ENCODE results near the gene TPCN2.

DNA sequence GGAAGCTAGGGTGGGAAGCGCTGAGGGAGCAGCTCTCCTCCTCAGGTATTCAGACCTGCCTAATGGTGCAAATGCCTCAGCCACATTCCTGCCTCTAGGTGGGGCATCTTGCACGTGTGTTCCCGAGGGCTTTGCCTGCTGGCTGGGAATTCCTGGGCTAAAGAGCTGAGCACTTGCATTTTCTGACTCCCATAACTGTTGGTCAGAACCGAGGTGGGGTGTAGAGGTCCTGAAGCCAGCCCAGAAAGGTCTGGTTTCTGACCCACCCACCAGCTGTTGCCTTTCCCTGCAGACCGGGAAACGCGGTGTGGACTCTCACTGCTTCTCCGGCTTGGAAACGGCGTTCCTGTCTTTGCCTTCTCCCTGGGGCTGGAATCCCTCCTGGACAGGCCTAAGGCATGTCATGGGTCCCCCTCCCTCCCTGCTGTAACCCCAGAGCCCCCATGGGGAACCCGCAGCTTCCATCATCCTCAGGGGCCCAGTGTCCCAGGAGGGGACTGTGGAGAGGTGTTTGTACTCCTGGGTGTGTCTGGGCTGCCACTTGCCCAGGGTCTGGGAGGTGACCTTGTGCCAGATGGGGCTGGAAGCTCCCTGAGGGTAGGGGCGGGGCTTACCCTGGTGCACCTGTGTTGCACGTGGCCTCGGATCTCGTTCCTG lies 83.0 kb downstream of the TPCN2 start:
- TF ChIP-seq ISL1 (CRISPR knock-in tag; IDR thresholded peaks at IDR 0.05) (no peak), RARB (CRISPR knock-in tag; IDR thresholded peaks at IDR 0.05) (no peak), ARNTL (CRISPR knock-in tag; IDR thresholded peaks at IDR 0.05; ENCODE audit: borderline replicate concordance, low read depth) (no peak), BACH2 (CRISPR knock-in tag; IDR thresholded peaks at IDR 0.05; ENCODE audit: borderline replicate concordance) (no peak), ZFP3 (CRISPR knock-in tag; IDR thresholded peaks at IDR 0.05) (no peak), ZC3H10 (CRISPR knock-in tag; IDR thresholded peaks at IDR 0.05) (no peak), ZFP30 (CRISPR knock-in tag; IDR thresholded peaks at IDR 0.05) (no peak), OSR1 (CRISPR knock-in tag; IDR thresholded peaks at IDR 0.05) (no peak), GLIS3 (CRISPR knock-in tag; IDR thresholded peaks at IDR 0.05) (no peak), TCF4 (CRISPR knock-in tag; IDR thresholded peaks at IDR 0.05; ENCODE audit: borderline replicate concordance) (no peak)
- TF ChIP-seq, protein P1, sequence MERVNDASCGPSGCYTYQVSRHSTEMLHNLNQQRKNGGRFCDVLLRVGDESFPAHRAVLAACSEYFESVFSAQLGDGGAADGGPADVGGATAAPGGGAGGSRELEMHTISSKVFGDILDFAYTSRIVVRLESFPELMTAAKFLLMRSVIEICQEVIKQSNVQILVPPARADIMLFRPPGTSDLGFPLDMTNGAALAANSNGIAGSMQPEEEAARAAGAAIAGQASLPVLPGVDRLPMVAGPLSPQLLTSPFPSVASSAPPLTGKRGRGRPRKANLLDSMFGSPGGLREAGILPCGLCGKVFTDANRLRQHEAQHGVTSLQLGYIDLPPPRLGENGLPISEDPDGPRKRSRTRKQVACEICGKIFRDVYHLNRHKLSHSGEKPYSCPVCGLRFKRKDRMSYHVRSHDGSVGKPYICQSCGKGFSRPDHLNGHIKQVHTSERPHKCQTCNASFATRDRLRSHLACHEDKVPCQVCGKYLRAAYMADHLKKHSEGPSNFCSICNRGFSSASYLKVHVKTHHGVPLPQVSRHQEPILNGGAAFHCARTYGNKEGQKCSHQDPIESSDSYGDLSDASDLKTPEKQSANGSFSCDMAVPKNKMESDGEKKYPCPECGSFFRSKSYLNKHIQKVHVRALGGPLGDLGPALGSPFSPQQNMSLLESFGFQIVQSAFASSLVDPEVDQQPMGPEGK (CRISPR knock-in tag; IDR thresholded peaks at IDR 0.05; ENCODE audit: borderline replicate concordance) = no peak
- TF ChIP-seq, protein P2, sequence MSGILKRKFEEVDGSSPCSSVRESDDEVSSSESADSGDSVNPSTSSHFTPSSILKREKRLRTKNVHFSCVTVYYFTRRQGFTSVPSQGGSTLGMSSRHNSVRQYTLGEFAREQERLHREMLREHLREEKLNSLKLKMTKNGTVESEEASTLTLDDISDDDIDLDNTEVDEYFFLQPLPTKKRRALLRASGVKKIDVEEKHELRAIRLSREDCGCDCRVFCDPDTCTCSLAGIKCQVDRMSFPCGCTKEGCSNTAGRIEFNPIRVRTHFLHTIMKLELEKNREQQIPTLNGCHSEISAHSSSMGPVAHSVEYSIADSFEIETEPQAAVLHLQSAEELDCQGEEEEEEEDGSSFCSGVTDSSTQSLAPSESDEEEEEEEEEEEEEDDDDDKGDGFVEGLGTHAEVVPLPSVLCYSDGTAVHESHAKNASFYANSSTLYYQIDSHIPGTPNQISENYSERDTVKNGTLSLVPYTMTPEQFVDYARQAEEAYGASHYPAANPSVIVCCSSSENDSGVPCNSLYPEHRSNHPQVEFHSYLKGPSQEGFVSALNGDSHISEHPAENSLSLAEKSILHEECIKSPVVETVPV (CRISPR knock-in tag; IDR thresholded peaks at IDR 0.05) = no peak
- TF ChIP-seq, protein P3, sequence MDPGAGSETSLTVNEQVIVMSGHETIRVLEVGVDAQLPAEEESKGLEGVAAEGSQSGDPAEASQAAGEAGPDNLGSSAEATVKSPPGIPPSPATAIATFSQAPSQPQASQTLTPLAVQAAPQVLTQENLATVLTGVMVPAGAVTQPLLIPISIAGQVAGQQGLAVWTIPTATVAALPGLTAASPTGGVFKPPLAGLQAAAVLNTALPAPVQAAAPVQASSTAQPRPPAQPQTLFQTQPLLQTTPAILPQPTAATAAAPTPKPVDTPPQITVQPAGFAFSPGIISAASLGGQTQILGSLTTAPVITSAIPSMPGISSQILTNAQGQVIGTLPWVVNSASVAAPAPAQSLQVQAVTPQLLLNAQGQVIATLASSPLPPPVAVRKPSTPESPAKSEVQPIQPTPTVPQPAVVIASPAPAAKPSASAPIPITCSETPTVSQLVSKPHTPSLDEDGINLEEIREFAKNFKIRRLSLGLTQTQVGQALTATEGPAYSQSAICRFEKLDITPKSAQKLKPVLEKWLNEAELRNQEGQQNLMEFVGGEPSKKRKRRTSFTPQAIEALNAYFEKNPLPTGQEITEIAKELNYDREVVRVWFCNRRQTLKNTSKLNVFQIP (CRISPR knock-in tag; IDR thresholded peaks at IDR 0.05; ENCODE audit: borderline replicate concordance, low read depth) = no peak
- TF ChIP-seq, protein P4, sequence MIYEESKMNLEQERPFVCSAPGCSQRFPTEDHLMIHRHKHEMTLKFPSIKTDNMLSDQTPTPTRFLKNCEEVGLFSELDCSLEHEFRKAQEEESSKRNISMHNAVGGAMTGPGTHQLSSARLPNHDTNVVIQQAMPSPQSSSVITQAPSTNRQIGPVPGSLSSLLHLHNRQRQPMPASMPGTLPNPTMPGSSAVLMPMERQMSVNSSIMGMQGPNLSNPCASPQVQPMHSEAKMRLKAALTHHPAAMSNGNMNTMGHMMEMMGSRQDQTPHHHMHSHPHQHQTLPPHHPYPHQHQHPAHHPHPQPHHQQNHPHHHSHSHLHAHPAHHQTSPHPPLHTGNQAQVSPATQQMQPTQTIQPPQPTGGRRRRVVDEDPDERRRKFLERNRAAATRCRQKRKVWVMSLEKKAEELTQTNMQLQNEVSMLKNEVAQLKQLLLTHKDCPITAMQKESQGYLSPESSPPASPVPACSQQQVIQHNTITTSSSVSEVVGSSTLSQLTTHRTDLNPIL (CRISPR knock-in tag; IDR thresholded peaks at IDR 0.05; ENCODE audit: low read depth) = no peak
